ENCODE data around the gene RAP1A.
"Not testable (repeated sequence)": the region's sequence is repeated elsewhere in the genome, so short reads cannot be mapped to it uniquely, and the experiment has no call there.

Gene RAP1A

DNA sequence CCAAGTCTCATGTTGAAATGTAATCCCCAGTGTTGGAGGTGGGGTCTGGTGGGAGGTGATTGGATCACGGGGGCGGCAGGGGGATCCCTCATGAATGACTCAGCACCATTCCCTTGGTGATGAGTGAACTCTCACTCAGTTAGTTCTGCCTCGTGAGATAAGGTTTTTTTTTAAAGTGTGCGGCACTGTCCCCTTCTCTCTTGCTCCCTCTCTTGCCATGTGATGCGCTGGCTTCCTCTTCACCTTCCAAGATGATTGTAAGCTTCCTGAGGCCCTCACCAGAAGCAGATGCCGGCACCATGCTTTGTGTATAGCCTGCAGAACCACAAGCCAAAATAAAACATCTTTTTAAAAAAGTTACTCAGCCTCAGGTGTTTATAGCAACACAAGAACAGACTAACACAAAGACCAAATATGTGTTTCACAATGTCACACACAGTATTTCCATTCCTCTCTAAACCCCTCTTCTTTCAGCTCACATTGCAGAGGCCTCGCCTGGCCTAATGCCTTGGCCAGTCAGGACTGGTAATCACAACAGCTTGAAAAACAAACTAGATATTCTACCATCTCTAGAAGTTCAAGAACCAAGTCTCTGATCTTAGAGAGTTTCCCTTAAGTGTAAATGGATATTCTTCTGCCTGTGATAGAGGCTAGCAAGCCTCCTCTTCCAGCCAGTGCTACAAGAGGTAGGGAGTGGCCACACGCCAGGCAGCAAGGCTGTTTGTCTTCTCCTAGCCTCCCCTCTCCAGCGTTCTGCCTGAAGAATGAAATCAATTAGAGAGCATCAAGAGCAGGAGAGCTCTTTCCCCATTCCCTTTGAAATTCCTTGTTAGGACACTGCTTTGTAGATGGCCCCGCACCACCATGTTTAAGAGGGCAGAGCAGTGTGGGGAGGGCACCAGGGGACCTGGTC lies 19.6 kb upstream of the RAP1A start:
- no peak for DNase-seq

GRCh38 chr1:111600886-111601386 lies 18.7 kb upstream of the RAP1A start:
- DNase-seq: no peak

- no peak for DNase-seq
These were observed 17.3 kb upstream of the RAP1A start for GRCh38 chr1:111602302-111602701.

DNA sequence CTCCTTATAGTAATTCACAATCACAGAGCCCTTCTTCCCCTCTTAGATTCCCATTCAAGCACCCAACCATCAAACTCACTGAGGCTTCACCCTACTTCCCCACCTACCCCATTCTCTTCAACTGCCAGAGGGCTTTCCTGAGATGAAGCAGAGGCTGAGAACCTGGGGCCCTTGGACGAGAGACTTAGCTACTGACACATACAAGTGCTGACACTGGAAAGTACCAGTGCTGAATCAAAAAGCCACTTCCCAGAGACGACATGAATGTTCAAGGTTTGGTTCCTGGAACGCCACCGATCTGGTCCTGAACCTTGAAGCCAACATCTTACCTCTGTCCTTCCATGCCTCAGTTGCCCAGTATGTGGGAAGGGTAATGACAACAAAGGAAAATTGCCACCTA lies 16.6 kb upstream of the RAP1A start:
- no peak for DNase-seq

DNA sequence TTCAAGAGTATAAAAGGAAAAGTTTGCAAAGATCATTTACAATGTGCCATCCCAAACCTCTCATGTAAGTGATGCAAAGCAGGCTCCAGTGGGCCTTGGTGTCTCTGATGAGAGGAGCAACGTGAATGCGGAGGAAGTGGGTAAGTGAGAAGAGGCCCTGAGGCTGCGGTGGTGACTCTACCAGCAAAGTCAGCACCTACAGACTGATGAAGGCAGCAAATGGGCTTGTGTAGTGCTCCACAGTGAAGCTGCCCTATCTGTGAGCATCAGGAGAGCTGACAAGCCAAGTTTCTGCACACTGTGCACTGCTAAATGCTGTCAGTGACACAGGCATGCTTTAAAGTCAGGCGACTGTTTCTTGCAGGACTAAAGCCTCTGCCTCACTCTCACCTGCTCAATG lies 15.6 kb upstream of the RAP1A start:
- no peak for DNase-seq

DNA sequence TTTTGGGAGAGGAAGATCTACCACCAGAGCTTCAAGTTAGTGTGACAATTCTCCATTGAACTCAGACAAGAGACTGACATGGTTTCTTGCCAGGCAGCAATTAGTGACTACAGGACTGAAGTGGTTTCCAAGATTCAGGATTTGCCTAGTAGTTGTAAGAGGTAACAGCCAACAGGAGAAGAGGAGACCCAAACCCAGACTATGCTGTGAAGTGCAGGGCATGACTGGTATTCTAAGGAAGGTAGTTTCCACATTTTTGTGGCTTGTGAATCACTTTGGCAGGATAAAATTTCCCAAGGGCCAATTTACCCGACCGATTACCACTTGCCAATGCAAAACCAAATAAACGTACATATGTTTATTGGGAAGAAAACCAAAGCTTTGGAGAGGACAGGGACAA lies 14.7 kb upstream of the RAP1A start:
- no peak for DNase-seq

DNA sequence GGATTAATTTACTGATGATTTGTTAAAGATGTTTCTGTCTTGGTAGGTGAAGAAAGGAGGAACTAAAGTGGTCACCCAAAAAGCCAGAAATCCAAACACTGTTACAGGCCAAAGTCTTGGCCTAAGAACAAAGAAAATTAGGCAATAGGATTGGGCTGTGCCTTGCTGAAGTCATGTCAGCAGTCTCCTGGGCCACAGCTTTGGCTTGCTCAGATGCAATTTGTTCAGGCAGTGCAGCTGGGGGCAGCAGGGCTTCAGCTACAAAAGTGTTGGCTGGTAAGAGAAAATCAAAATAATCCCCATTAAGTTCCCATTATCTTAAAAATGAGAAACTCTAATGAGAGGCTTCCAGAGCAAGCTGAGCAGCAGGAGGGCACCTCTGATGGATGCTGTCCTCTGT lies 14.0 kb upstream of the RAP1A start:
- DNase-seq: no peak

- DNase-seq: not testable (repeated sequence)
These were observed 13.0 kb upstream of the RAP1A start for GRCh38 chr1:111606457-111607215.

DNA sequence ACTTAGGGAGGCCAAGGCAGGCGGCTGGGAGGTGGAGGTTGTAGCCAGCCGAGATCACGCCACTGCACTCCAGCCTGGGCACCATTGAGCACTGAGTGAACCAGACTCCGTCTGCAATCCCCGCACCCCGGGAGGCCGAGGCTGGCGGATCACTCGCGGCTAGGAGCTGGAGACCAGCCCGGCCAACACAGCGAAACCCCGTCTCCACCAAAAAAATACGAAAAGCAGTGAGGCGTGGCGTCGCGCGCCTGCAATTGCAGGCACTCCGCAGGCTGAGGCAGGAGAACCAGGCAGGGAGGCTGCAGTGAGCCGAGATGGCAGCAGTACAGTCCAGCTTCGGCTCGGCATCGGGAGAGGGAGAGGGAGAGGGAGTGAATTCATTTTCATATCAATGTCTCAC lies 11.1 kb upstream of the RAP1A start:
- DNase-seq: not testable (repeated sequence)

DNA sequence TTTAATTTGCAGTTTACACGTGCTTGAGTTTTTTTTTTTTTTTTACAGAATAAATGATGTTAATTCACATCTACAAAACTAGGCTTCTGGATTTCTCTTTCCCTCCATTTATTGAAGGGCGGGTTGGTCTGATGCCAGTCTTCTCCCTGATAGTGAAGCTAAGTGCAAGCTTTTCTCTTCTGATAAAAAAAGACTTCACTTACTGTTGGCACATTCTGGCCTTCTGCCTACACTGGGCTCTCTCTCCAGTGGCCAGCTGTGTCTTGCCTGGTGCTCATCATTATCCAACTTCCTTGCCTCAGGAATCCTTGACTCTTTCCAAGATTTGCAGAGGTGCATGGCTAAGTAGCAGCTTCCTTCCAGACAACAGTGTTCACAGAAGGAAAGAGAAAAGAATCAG lies 7.6 kb upstream of the RAP1A start:
- no peak for DNase-seq

DNA sequence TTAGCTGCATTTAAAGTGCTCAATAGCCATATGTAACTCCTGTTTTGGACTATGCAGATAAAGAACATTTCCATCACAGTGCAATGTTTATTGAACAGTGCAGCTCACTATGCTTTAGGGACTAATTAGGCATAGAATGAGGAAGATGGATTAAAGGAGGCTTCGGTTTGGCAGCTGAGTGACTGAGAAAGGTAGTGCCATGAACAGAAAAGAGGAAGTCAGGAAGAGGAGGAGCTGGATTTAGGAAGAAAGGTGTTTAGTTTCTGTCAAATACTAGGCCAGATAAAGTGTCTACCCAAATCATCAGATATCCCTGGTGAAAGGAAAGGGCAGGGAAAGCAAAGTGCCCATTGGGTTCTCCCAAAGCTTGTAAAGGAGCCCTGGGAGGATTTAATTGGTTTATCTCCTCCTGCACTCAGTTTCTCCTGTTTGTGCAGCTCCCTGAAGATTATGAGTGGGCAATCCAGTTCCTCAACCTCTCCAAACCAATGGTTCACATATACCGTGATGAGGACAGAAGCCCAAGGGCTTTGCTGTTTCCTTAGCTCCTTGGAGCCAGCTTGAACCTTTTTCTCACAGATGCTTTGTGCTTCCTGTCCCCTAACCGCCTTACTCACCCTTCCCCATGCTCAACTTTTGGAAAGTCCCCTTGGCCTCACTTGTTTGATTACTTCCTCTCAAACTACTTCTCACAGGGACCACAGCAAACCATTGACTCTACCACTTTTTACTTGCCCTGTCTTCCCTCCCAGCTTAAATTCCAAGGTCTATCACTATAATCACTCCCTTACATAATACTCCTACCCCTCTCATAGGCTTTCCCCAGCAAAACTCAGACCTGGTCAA lies 3.5 kb upstream of the RAP1A start:
- no peak for DNase-seq

DNA sequence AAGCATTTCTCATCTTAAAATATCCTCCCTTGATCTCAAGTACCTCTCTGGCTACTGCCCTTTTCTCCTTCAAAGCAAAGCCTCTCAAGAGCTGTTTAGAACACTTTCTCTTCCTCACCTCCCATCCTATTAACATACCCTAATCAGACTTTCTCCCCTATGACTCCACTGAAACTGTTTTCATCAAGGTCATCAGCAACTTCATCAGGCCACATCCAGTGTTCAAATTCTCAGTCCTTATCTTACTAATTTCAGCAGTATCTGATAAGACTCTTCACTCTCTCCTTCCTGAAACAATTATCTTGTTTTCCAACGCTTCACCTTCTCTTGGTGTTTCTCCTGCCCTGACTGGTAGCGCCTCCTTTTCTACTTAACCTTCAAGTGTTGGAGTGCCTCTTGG lies 1.5 kb upstream of the RAP1A start:
- no peak for DNase-seq

DNA sequence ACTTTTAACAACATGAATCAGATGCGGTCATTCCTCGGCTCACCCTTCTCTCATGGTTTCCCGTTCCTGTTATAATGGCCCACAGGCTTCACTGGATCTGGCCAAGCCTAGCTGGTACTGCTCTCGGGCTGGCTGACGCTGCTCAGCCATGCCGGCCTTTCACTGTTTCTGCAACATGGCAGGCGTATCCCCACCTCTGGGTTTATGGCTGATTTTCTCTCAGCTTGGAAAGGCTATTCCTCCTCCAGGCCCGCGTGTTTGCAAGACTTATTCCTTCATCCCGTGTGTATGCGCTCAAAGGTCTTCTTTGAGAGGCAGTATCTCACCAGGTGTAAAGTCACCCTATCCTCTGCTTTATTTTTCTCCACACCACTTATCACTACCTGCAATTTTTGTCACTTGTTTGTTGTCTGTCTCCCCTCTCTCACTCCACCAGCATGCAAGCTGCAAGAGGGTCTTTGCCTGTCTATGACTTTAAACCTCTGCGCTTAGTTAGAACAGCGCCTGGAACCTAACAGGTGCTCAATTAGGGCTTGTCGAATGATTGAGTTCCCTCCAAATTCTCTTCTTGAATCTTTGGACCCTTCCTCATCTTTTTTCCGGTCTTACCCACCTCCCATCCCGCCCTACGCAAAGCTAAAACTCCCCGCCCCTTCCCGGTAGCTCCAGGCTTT lies 491 bp upstream of the RAP1A start:
- DNase-seq: no peak

DNA sequence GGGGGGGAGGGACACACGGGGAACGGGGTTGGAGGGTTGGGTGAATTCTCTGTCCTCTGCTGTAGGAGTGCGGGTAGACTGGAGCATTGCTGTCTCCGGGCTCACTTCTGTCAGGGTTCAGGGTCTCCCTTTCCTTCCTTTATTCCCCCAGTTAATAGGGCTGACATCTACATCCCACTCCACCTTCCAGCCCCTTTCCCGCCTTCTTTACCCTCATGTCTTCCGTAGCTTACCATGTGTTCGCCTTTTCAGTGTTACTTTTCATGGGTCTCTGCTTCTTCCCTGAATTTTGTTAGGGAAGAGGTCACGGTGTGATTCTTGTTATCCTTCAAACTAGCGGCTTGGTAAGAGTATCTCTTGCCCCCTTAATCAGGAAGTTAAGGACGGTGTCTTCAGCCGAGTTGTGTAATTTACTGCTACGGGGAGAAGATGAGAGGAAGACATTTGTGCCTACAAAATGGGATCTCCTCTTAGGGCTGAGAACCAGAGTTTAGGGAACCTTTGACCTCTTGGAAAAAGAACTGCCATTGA lies 917 bp downstream of the RAP1A start:
- no peak for DNase-seq

- no peak for DNase-seq
These were observed 1.5 kb downstream of the RAP1A start for GRCh38 chr1:111621050-111621449.

DNA sequence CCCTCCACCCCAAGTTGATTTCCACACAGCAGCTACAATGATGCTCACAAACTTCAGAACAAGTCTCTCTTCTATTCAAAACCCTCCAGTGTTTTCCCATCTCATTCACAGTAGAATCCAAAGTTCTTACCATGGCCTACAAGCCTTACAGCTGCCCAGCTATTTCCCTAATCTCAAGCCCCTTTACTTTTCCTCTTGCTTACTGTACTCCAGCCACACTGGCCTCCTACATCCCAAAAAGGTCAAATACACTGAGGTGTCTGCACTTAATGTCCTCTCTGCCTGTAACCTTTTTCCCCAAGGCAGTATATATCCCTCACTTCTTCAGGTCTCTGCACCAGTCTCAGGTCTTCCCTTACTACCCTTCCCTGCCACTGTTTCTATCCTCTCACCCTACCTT lies 2.6 kb downstream of the RAP1A start:
- DNase-seq: no peak

- no peak for DNase-seq
These were observed 4.8 kb downstream of the RAP1A start for GRCh38 chr1:111624382-111624781.

DNA sequence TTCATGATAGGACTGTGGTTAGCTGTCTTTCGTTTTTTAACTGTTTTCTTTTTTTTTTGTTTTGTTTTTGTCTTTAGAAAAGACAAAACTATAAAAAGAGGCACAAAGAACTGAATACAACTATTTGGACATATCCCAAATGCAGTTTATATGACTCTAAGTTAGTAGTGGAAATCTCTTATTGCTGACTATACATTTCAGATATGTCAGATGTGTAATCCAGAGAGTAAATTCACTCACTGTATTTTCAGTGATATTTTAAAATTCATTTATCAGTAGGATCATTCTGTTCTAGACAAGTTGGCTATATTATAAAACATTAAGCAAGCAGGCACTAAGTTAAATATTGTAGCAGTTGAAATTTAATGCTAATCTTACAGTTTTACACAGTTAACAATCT lies 5.7 kb downstream of the RAP1A start:
- DNase-seq: no peak

- DNase-seq: no peak
These were observed 8.6 kb downstream of the RAP1A start for GRCh38 chr1:111628153-111628552.

DNA sequence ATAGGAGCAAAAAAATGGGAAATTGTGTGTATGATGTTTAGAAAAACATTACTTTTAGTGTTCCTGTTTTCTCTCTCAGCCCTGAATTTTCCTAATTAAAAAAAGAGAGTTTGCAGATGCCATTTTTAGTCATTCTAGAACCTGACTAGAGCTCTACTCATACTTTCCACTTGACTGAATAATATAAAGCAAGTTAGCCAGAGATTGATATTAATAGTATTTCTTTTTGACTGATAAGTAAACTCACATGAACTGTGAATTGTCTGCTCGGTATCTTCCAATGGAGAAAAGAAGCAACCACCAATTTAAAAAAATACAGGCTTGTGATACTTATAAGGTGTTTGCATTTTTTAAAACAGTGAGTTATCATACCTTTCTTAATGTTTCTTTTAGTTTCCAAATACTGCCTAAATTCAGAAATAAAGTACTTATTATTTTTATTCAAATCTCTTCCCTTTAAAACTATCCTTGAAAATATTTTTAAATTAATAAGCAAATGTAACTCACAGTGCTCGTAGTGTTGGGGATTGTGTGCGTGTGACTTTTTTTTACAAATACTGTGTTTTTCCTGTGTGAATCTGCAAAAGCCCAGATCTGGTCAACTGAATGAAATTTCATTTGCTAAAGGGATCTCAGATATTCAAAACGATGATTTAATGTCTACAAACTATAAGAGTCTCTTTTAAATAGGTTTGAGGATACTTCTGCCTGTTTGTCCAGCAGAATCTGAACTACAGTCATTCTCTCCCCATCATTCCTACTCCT lies 9.8 kb downstream of the RAP1A start:
- no peak for DNase-seq

DNA sequence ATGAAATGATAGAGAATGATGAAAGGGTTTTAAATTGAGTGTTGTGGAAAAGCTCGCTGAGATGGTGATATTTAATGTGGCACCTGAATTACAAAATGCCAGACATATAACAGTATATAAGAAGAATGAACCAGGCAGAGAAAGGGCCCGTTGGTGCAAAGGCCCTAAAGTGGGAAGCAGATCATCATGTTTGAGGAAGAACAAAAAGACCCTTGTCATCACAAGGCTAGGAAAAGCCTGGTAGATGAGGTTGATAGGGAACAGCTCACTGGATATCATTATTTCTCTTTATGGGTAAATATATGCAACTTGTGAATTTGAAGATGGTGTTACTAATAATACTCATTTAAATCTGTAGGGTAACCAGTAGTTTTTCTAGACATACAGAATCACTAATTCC lies 11.0 kb downstream of the RAP1A start:
- no peak for DNase-seq

DNA sequence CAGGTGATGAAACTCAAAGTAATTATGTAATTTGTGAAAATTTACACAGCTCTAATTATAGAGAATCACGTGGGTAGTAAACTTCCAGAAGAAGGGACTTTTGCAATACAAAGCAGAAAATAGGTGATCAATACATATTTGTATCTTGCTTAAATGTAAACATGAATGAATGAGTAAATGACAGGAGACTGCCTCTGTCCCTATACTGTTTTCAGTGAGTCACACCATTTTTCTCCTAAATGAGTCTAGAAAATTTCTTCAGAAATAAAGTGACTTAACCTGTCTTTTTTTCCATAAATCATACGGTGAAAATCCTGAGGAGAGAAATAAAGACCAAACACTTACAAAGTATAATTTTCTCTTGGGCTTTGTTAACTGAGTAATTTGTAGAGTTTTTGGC lies 11.9 kb downstream of the RAP1A start:
- no peak for DNase-seq

All from NCI-H1092 treated with DMSO at 0.1 percent for 48 hours (cell line).